ENCODE measurements around the gene VLDLR.

DNA sequence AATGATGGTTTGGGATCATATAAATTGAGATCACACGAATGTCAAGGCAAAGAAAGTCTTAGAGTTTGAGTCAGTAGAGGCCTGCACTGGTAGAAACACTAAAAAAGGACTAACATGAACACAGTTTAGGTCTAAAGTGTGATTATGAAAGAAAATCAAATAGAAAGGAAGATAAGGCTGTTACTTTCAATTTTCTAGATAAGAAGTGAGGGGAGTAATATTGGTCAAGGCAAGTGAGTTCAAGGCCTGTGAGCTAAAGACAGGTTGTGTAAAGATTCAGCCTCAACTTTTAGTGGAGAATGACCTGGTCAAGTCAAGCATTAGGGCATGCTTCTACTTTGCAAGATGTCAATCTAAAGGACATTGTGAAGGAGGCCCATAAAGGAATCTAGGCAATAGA, 19.0 kb downstream of the VLDLR start:
- TF ChIP-seq, protein P1, sequence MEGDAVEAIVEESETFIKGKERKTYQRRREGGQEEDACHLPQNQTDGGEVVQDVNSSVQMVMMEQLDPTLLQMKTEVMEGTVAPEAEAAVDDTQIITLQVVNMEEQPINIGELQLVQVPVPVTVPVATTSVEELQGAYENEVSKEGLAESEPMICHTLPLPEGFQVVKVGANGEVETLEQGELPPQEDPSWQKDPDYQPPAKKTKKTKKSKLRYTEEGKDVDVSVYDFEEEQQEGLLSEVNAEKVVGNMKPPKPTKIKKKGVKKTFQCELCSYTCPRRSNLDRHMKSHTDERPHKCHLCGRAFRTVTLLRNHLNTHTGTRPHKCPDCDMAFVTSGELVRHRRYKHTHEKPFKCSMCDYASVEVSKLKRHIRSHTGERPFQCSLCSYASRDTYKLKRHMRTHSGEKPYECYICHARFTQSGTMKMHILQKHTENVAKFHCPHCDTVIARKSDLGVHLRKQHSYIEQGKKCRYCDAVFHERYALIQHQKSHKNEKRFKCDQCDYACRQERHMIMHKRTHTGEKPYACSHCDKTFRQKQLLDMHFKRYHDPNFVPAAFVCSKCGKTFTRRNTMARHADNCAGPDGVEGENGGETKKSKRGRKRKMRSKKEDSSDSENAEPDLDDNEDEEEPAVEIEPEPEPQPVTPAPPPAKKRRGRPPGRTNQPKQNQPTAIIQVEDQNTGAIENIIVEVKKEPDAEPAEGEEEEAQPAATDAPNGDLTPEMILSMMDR (conservative IDR thresholded peaks at IDR 0.05): no peak
- no peak for TF ChIP-seq ZFX (IDR thresholded peaks at IDR 0.05)
